Measurements from ENCODE around the gene HSPB7.

DNA sequence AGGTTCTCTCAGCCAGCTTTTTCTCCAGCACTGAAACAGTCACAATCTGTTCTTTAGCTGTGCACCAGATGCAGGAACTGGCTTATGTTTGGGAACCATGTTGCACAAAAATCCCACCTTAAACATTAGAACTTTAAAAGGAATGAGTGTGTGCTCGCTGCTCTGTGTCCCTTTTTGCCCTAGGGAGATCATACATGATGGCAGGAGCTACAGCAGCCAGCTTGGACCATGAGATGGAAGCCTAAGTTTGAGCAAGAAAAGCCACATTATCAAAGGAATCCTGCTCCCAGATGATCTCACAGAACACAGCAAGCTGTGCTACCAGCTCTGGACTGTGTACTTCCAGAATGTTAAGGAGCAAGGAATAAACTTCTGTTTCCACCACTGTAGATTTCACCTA, 45.4 kb downstream of the HSPB7 start:
- TF ChIP-seq, protein P1, sequence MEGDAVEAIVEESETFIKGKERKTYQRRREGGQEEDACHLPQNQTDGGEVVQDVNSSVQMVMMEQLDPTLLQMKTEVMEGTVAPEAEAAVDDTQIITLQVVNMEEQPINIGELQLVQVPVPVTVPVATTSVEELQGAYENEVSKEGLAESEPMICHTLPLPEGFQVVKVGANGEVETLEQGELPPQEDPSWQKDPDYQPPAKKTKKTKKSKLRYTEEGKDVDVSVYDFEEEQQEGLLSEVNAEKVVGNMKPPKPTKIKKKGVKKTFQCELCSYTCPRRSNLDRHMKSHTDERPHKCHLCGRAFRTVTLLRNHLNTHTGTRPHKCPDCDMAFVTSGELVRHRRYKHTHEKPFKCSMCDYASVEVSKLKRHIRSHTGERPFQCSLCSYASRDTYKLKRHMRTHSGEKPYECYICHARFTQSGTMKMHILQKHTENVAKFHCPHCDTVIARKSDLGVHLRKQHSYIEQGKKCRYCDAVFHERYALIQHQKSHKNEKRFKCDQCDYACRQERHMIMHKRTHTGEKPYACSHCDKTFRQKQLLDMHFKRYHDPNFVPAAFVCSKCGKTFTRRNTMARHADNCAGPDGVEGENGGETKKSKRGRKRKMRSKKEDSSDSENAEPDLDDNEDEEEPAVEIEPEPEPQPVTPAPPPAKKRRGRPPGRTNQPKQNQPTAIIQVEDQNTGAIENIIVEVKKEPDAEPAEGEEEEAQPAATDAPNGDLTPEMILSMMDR (IDR thresholded peaks at IDR 0.05; ENCODE audit: insufficient read depth, low read length) = no peak
- TF ChIP-seq POLR2AphosphoS5 (IDR thresholded peaks at IDR 0.05; ENCODE audit: low read depth) (no peak), GABPA (IDR thresholded peaks at IDR 0.05; ENCODE audit: low read depth) (no peak), SPI1 (IDR thresholded peaks at IDR 0.05; ENCODE audit: borderline replicate concordance, low read depth) (no peak)

Data from HL-60 (cell line).